Uterus (tissue), 4 donors: ENCODE results near the gene SLC4A4. TPM values are rescaled to one million over a fixed set of nuclear protein-coding genes. Genes with fewer than 3 reads are reported as not detected.

ENCODE experiments used
- DNase-seq, 2 donors: peaks; one replicate each; pipeline ENCODE4 v3.0.0-alpha.2; 2019 to 2020
- H3K27ac ChIP-seq, 2 donors: fragments of 200-600 bp; sonication (generic); 1 replicate in 1 of 2; 2 replicates in 1 of 2; pipeline ENCODE4 v1.5.1; 2016 to 2018
- H3K27me3 ChIP-seq, 2 donors: fragments of 200-600 bp; sonication (generic); one replicate each; pipeline ENCODE4 v1.5.1; 2018 to 2019; ENCODE audit warnings: control low read depth in 1 of 2
- H3K36me3 ChIP-seq, 2 donors: fragments of 200-600 bp; sonication (generic); one replicate each; pipeline ENCODE4 v1.5.1; 2019; ENCODE audit warnings: control low read depth in 1 of 2
- H3K4me1 ChIP-seq, 2 donors: fragments of 200-600 bp; sonication (generic); one replicate each; pipeline ENCODE4 v1.5.1; 2018 to 2019; ENCODE audit warnings: control low read depth in 1 of 2
- H3K4me3 ChIP-seq, 2 donors: fragments of 200-600 bp; sonication (generic); 1 replicate in 1 of 2; 2 replicates in 1 of 2; pipeline ENCODE4 v1.5.1; 2018 to 2019; ENCODE audit warnings: mild to moderate bottlenecking in 1 of 2
- H3K9me3 ChIP-seq, 2 donors: fragments of 200-600 bp; sonication (generic); one replicate each; pipeline ENCODE4 v1.5.1; 2019; ENCODE audit warnings: control low read depth in 1 of 2
- POLR2A ChIP-seq, 2 donors: fragments of 450-650 bp; IDR thresholded peaks; one replicate each; pipeline ENCODE4 v1.6.1; 2016; ENCODE audit warnings: antibody characterized with exemption in 2 of 2, mild to moderate bottlenecking in 1 of 2, moderate library complexity in 1 of 2
- intact Hi-C: fragments of 100-400 bp; cut with DNase I; formaldehyde crosslinking; loops from one replicate; pipeline ENCODE4 v1.15.1; 2023; ENCODE audit warnings: low total_unique reads
- total RNA-seq, 4 donors: library from RNA; depleted of rRNA in 3 of 4; stranded (reverse); fragments of >200 nt in 3 of 4; gene quantifications; one replicate each; pipeline versions ENCODE4 v1.1.0 to v1.2.4, GENCODE V29; 2014 to 2023
- TF ChIP-seq, protein P1 (sequence below), 4 experiments: fragments of 200-600 bp in 2 of 4; fragments of 450-650 bp in 2 of 4; sonication (generic) in 2 of 4; IDR thresholded peaks; one replicate each; pipeline ENCODE4 v1.5.1; 2016 to 2019; ENCODE audit warnings: antibody characterized with exemption in 4 of 4, mild to moderate bottlenecking in 2 of 4, moderate library complexity in 1 of 4
- donor health status: DM: yes; HTN: yes; CAD: no.

The SLC4A4 gene
- total RNA-seq, 4 donors from 2014 or later: 0.29 to 9.0 (median 0.87) TPM

DNA sequence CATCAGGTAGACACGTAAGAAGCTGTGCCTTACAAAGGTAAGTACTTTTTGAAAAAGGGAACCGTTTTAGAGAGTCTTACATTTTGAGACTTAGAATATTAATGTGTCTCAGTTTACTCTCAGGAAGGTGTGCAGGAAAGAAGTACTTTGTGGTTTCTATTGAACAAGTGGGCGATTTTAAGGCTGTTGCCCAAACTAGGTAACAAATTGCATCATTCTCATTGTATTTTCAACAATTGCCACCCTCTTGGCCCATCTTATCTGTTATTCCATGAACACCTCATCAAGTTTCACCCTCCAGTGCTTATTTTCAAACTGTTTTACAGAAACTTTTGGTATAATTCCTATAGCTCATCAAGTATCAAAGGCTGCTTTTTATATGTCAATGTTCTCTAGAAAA, 158.3 kb downstream of the SLC4A4 start:
- no peak for TF ChIP-seq POLR2A (IDR thresholded peaks at IDR 0.05)
- TF ChIP-seq, protein P1, sequence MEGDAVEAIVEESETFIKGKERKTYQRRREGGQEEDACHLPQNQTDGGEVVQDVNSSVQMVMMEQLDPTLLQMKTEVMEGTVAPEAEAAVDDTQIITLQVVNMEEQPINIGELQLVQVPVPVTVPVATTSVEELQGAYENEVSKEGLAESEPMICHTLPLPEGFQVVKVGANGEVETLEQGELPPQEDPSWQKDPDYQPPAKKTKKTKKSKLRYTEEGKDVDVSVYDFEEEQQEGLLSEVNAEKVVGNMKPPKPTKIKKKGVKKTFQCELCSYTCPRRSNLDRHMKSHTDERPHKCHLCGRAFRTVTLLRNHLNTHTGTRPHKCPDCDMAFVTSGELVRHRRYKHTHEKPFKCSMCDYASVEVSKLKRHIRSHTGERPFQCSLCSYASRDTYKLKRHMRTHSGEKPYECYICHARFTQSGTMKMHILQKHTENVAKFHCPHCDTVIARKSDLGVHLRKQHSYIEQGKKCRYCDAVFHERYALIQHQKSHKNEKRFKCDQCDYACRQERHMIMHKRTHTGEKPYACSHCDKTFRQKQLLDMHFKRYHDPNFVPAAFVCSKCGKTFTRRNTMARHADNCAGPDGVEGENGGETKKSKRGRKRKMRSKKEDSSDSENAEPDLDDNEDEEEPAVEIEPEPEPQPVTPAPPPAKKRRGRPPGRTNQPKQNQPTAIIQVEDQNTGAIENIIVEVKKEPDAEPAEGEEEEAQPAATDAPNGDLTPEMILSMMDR (IDR thresholded peaks at IDR 0.05): no peak
- intact Hi-C loops: no loop called here

DNA sequence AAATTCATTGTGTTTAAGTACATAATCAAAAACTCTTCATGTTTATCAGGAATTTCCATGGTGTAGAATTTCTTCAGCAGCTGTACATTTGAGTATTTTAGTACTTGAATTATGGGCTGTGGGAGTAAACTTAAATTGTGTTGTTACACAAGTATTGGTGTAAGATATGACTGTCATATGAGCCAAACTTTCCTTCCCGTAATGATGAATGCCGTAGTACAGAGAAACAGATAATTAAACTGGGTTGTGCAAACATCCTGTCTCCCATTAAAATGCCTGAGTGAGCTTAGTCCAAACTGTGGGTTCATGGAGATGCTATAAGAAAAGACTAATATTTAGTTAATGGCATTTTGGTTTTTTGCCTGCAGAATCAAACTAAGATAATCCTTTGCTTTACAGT, 159.2 kb downstream of the SLC4A4 start:
- H3K27me3 ChIP-seq: no peaks in the 10 kb centered on the region
- no peak overlapping the region for H3K4me3 ChIP-seq
- TF ChIP-seq, protein P1 (IDR thresholded peaks at IDR 0.05): no peak
- no peak for TF ChIP-seq POLR2A (IDR thresholded peaks at IDR 0.05)
- no peak overlapping the region for H3K27ac ChIP-seq
- no peaks in the 10 kb centered on the region for H3K9me3 ChIP-seq
- intact Hi-C loops: no loop called here
- no peaks in the 10 kb centered on the region for H3K36me3 ChIP-seq
- H3K4me1 ChIP-seq: no peaks in the 10 kb centered on the region
- DNase-seq: no peak

More for the DNA sequence above, 158.3 kb downstream of the SLC4A4 start:
- Histone ChIP-seq H3K4me3 (no peak overlapping the region), H3K4me1 (no peaks in the 10 kb centered on the region), H3K9me3 (no peaks in the 10 kb centered on the region), H3K27me3 (no peaks in the 10 kb centered on the region), H3K27ac (no peak overlapping the region), H3K36me3 (no peaks in the 10 kb centered on the region)
- no peak for DNase-seq

DNA sequence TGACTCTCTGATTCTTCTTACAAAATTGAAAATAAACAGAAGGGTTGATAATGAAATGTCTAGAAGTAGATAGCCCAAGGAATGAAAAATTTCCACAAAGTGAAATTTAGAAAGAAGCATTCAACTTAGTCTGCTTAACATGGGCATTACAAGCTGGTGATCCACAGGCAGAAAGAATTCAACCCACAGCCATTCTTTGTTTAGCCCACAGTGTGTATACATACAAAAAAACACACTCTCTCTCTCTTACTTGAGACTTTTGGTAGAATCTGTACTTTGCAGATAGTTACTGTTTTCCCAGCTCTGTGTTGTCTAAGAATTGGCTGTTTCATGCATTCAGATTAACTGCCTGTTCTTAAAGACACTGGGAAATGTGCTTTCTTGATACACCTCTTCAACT, 159.8 kb downstream of the SLC4A4 start:
- DNase-seq: no peak
- intact Hi-C loops: no loop called here
- Histone ChIP-seq H3K36me3 (no peaks in the 10 kb centered on the region), H3K9me3 (no peaks in the 10 kb centered on the region), H3K4me3 (no peak overlapping the region), H3K4me1 (no peaks in the 10 kb centered on the region), H3K27ac (no peak overlapping the region), H3K27me3 (no peaks in the 10 kb centered on the region)
- TF ChIP-seq POLR2A (IDR thresholded peaks at IDR 0.05): no peak
- TF ChIP-seq, protein P1 (IDR thresholded peaks at IDR 0.05): no peak

DNA sequence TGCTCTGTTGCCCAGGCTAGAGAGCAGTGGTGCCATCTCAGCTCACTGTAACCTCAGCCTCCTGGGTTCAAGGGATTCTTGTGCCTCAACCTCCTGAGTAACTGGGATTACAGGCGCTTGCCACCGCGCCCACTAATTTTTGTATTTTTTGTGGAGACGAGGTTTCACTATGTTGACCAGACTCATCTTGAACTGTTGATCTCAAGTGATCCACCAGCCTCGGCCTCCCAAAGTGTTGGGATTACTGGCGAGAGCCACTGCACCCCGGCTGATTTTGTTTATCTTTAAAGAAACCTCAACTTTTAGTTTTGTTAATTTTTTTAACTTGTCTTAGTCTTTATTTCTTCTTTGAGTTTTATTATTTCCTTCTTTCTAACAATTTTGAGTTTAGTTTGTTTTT, 163.2 kb downstream of the SLC4A4 start:
- H3K27me3 ChIP-seq: no peaks in the 10 kb centered on the region
- TF ChIP-seq, protein P1 (IDR thresholded peaks at IDR 0.05): no peak
- no peak for TF ChIP-seq POLR2A (IDR thresholded peaks at IDR 0.05)
- no peaks in the 10 kb centered on the region for H3K9me3 ChIP-seq
- no peak overlapping the region for H3K4me3 ChIP-seq
- no peak overlapping the region for H3K27ac ChIP-seq
- intact Hi-C loops: no loop called here
- H3K4me1 ChIP-seq: no peaks in the 10 kb centered on the region
- no peaks in the 10 kb centered on the region for H3K36me3 ChIP-seq
- DNase-seq: no peak

DNA sequence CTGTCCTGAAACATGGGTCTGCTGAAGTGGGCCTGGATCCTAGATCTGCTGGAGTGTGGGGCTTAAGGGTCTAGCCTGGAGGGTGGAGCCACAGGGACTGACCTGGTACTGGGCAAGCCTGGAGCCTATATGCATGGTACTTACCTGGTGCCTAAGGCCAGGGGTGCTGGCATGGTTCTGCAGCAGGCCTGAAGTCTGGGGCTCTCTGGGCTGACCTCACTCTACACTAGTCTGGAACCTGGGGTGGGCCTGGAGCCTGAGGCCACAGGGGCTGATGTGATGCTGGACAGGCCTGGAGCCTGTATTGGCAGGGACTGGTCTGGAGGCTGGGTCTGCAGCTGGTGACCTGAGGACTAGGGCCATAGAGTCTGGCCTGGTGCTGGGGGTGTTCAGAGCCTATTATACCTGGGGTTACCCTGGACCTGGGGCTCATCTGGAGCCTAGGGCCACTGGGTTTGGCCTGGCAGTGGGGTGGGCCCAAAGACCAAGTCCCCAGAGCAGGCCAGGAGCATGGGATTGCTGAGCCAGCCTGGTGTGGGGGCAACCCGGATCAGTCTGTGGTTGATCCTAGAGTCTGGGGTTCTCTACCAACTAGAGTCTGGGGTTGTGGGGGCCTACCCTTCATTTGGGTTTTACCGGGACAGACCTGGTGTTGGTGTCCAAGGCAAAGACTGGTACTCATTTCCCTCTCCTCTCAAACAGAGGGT, 179.6 kb downstream of the SLC4A4 start:
- DNase-seq: no peak

More for the DNA sequence above, 179.6 kb downstream of the SLC4A4 start:
- Histone ChIP-seq H3K9me3 (no peaks in the 10 kb centered on the region), H3K27ac (no peak overlapping the region), H3K27me3 (no peaks in the 10 kb centered on the region), H3K4me1 (no peaks in the 10 kb centered on the region), H3K36me3 (no peaks in the 10 kb centered on the region), H3K4me3 (no peak overlapping the region)
- TF ChIP-seq, protein P1 (IDR thresholded peaks at IDR 0.05): no peak
- no peak for TF ChIP-seq POLR2A (IDR thresholded peaks at IDR 0.05)
- intact Hi-C loops: no loop called here
